Keratinocyte (primary cell): Measurements from ENCODE around the gene BBS9. TPM values are rescaled to one million over a fixed set of nuclear protein-coding genes. Genes with fewer than 3 reads are reported as not detected.

Experiments
- DNase-seq: peaks from one replicate; pipeline ENCODE4 v3.0.0-alpha.2; 2011; ENCODE audit warnings: low read depth, missing footprints, low spot score
- FAIRE-seq: peaks from 2 replicates; lab custom pipeline; 2011; peaks lifted over from hg19 to GRCh38; lab: Jason Lieb, UNC
- H2AFZ ChIP-seq: 2 replicates; pipeline ENCODE4 v1.6.0; 2012; ENCODE audit warnings: low read length, control low read depth, inconsistent platforms; ENCODE audit not compliant: control insufficient read depth
- H3K27ac ChIP-seq: 2 replicates; pipeline ENCODE4 v1.5.1; 2011; ENCODE audit warnings: low read length; ENCODE audit not compliant: control insufficient read depth, insufficient read depth
- H3K27me3 ChIP-seq: 3 replicates; pipeline ENCODE4 v1.6.0; 2011; ENCODE audit warnings: low read length; ENCODE audit not compliant: control insufficient read depth, insufficient read depth; ENCODE audit errors: extremely low read depth
- H3K36me3 ChIP-seq, 2 experiments: 2 replicates in 1 of 2; 3 replicates in 1 of 2; pipeline ENCODE4 v1.5.1; 2011; ENCODE audit warnings: low read length in 2 of 2, mild to moderate bottlenecking in 1 of 2; ENCODE audit not compliant: control insufficient read depth in 2 of 2, insufficient read depth in 2 of 2; ENCODE audit errors: extremely low read depth in 1 of 2
- H3K4me1 ChIP-seq: 3 replicates; pipeline ENCODE4 v1.5.1; 2011; ENCODE audit warnings: low read length; ENCODE audit not compliant: control insufficient read depth, insufficient read depth; ENCODE audit errors: extremely low read depth
- H3K4me2 ChIP-seq: 3 replicates; pipeline ENCODE4 v1.6.0; 2011; ENCODE audit warnings: low read depth, low read length; ENCODE audit not compliant: control insufficient read depth, insufficient read depth; ENCODE audit errors: extremely low read depth
- H3K4me3 ChIP-seq, 3 experiments: fragments of 200-600 bp in 1 of 3; sonication (generic) in 1 of 3; 2 replicates in 2 of 3; 3 replicates in 1 of 3; pipeline ENCODE4 v1.5.1; 2011 to 2016; ENCODE audit warnings: low read length in 3 of 3, mild to moderate bottlenecking in 3 of 3, control low read depth in 2 of 3, inconsistent platforms in 1 of 3, low read depth in 1 of 3, mixed read lengths in 1 of 3, mixed run types in 1 of 3, moderate library complexity in 1 of 3; ENCODE audit not compliant: control insufficient read depth in 2 of 3, insufficient read depth in 2 of 3; ENCODE audit errors: extremely low read depth in 1 of 3
- H3K79me2 ChIP-seq: 2 replicates; pipeline ENCODE4 v1.6.0; 2012; ENCODE audit warnings: low read length; ENCODE audit not compliant: control insufficient read depth, insufficient read depth
- H3K9ac ChIP-seq: 3 replicates; pipeline ENCODE4 v1.6.0; 2011; ENCODE audit warnings: low read length; ENCODE audit not compliant: control insufficient read depth, insufficient read depth; ENCODE audit errors: extremely low read depth
- H3K9me1 ChIP-seq: 3 replicates; pipeline ENCODE4 v1.6.0; 2011; ENCODE audit warnings: low read length; ENCODE audit not compliant: control insufficient read depth, insufficient read depth; ENCODE audit errors: extremely low read depth
- H3K9me3 ChIP-seq: 2 replicates; pipeline ENCODE4 v1.5.1; 2012; ENCODE audit warnings: low read depth, low read length; ENCODE audit not compliant: control insufficient read depth
- H4K20me1 ChIP-seq: 3 replicates; pipeline ENCODE4 v1.6.0; 2011; ENCODE audit warnings: low read length; ENCODE audit not compliant: control insufficient read depth, insufficient read depth; ENCODE audit errors: extremely low read depth
- EZH2 ChIP-seq: IDR thresholded peaks from one replicate; pipeline ENCODE4 v1.6.1; 2012; ENCODE audit warnings: inconsistent platforms, mild to moderate bottlenecking, low read length, moderate library complexity
- dilution Hi-C: fragments of 300-500 bp; cut with MboI; formaldehyde crosslinking; loops from one replicate; pipeline ENCODE4 v1.7.0; 2020; ENCODE audit warnings: low sequenced_read_pairs; ENCODE audit not compliant: extremely low pct_ligation_motif_present
- polyA plus RNA-seq, 5 experiments: library from polyadenylated mRNA; depleted of rRNA in 3 of 5; stranded (reverse) in 3 of 5; stranded (forward) in 1 of 5; unstranded in 1 of 5; fragments of >200 nt; gene quantifications; 1 replicate in 1 of 5; 2 replicates in 3 of 5; 3 replicates in 1 of 5; pipeline versions ENCODE4 v1.2.1 to v1.2.3, GENCODE V29; 2011 to 2012; ENCODE audit warnings: missing spikeins in 2 of 5, low read depth in 1 of 5, low replicate concordance in 1 of 5
- TF ChIP-seq, protein P1 (sequence below), 3 experiments: IDR thresholded peaks in 1 of 3; conservative IDR thresholded peaks in 1 of 3; optimal IDR thresholded peaks in 1 of 3; 2 replicates in 2 of 3; 3 replicates in 1 of 3; pipeline versions ENCODE3 to v1.5.1; 2011; ENCODE audit warnings: low read length in 3 of 3, mild to moderate bottlenecking in 3 of 3, moderate library complexity in 2 of 3, control low read depth in 1 of 3, inconsistent platforms in 1 of 3; ENCODE audit not compliant: insufficient read depth in 2 of 3; ENCODE audit errors: extremely low read depth in 1 of 3

The BBS9 gene
- polyA plus RNA-seq, 1 donor (not counting 4 experiments of a cell fraction or from before 2014, with no cell fraction given) = 7.6 TPM

DNA sequence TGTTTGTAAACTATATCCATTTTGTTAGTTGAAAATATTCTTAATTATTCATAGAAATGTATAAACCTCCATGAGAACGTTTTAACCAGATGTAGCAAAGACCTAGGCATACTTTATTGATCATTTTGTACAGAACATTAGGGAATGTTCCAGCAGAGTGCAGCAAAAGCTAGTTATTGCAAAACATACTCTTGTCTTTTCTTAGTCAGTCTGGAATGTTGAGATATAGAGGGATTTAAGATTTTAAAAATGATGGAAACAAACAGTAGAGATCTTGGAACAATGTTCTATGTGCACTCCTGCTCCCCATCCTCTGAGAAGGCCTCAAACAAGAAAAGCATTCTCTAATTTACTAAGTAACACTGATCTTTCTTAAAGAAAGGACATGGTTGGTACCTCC, 292.1 kb downstream of the BBS9 start:
- H3K27ac ChIP-seq = no peak overlapping the region
- H3K79me2 ChIP-seq = no peaks in the 10 kb centered on the region
- TF ChIP-seq, protein P1, sequence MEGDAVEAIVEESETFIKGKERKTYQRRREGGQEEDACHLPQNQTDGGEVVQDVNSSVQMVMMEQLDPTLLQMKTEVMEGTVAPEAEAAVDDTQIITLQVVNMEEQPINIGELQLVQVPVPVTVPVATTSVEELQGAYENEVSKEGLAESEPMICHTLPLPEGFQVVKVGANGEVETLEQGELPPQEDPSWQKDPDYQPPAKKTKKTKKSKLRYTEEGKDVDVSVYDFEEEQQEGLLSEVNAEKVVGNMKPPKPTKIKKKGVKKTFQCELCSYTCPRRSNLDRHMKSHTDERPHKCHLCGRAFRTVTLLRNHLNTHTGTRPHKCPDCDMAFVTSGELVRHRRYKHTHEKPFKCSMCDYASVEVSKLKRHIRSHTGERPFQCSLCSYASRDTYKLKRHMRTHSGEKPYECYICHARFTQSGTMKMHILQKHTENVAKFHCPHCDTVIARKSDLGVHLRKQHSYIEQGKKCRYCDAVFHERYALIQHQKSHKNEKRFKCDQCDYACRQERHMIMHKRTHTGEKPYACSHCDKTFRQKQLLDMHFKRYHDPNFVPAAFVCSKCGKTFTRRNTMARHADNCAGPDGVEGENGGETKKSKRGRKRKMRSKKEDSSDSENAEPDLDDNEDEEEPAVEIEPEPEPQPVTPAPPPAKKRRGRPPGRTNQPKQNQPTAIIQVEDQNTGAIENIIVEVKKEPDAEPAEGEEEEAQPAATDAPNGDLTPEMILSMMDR (optimal IDR thresholded peaks at IDR 0.05 in 1 of 3, IDR thresholded peaks at IDR 0.05 in 1 of 3, conservative IDR thresholded peaks at IDR 0.05 in 1 of 3; ENCODE audit: extremely low read depth in 1 of 3, insufficient read depth in 2 of 3, low read length in 3 of 3) = no peak
- TF ChIP-seq EZH2 = no peak
- H3K9me1 ChIP-seq = no peaks in the 10 kb centered on the region
- no peaks in the 10 kb centered on the region for H4K20me1 ChIP-seq
- no peaks in the 10 kb centered on the region for H3K4me1 ChIP-seq
- H2AFZ ChIP-seq = no peak overlapping the region
- no peaks in the 10 kb centered on the region for H3K36me3 ChIP-seq
- no peak for DNase-seq
- H3K9ac ChIP-seq = no peak overlapping the region
- H3K27me3 ChIP-seq = no peaks in the 10 kb centered on the region
- dilution Hi-C loops = no loop called here
- no peak overlapping the region for H3K4me3 ChIP-seq
- FAIRE-seq = no peak
- H3K9me3 ChIP-seq = no peaks in the 10 kb centered on the region
- H3K4me2 ChIP-seq = no peak overlapping the region

- no peak overlapping the region for H3K4me3 ChIP-seq
- DNase-seq (no peak), FAIRE-seq (no peak)
- no peaks in the 10 kb centered on the region for H4K20me1 ChIP-seq
- no peaks in the 10 kb centered on the region for H3K9me1 ChIP-seq
- H3K79me2 ChIP-seq = no peaks in the 10 kb centered on the region
- H3K27ac ChIP-seq = no peak overlapping the region
- H3K9me3 ChIP-seq = no peaks in the 10 kb centered on the region
- H3K4me1 ChIP-seq = no peaks in the 10 kb centered on the region
- TF ChIP-seq, protein P1 (optimal IDR thresholded peaks at IDR 0.05 in 1 of 3, IDR thresholded peaks at IDR 0.05 in 1 of 3, conservative IDR thresholded peaks at IDR 0.05 in 1 of 3; ENCODE audit: extremely low read depth in 1 of 3, insufficient read depth in 2 of 3, low read length in 3 of 3) = no peak
- TF ChIP-seq EZH2 = no peak
- dilution Hi-C loops = no loop called here
- no peak overlapping the region for H2AFZ ChIP-seq
- H3K27me3 ChIP-seq = no peaks in the 10 kb centered on the region
- no peak overlapping the region for H3K4me2 ChIP-seq
- no peaks in the 10 kb centered on the region for H3K36me3 ChIP-seq
- no peak overlapping the region for H3K9ac ChIP-seq
Observed at GRCh38 chr7:33422141-33422540, 292.8 kb downstream of the BBS9 start.
